Adipose tissue (tissue), 3 donors: ENCODE data around the gene ACADS. TPM values are rescaled to one million over a fixed set of nuclear protein-coding genes. Genes with fewer than 3 reads are reported as not detected.

Experiments used
- H3K27ac ChIP-seq: one replicate; pipeline ENCODE4 v1.5.1; 2013; ENCODE audit warnings: low read depth, low read length
- WGBS, 3 donors: extraction: QIAGEN DNeasy Blood & Tissue Kit; methylation state at CpG; one replicate each; pipeline ENCODE4 v1.1.7; 2013; 5-methylcytosine and 5-hydroxymethylcytosine counted together
- polyA plus RNA-seq, 3 donors: library from polyadenylated mRNA; stranded (reverse); fragments of 200-250 nt; gene quantifications; one replicate each; pipeline ENCODE4 v1.2.3, GENCODE V29; 2013
- donor health status: healthy with polysubstance abuse.
- donor health status: Bipolar disorder and iron deficiency.
- donor health status: healthy.

ACADS gene
- polyA plus RNA-seq, 3 donors = 49.1 to 194 (median 69.4) TPM

DNA sequence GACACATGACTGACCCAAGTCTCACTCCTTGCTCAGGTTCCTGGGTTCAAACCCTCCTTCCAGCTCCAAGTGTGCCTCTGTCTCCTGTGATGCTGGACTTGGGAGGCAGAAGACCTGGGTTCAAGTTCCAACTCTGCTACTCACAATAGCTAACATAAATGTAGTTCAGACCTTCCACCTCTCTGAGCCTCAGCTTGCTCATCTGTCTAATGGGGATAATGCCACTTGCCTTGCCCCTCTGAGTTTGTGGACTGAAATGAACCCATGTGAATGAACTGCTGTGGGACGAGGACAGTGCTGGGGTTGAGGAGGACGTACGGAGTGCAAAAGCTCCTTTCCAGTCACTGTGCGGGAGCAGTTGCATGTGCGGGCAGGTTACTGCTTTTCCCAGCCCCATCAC is 40.9 kb downstream of the ACADS start:
- 77 to 92% (median 87%) methylated on average over 5 of the region's 5 CpGs for WGBS, 3 donors
- H3K27ac ChIP-seq = no peak overlapping the region

DNA sequence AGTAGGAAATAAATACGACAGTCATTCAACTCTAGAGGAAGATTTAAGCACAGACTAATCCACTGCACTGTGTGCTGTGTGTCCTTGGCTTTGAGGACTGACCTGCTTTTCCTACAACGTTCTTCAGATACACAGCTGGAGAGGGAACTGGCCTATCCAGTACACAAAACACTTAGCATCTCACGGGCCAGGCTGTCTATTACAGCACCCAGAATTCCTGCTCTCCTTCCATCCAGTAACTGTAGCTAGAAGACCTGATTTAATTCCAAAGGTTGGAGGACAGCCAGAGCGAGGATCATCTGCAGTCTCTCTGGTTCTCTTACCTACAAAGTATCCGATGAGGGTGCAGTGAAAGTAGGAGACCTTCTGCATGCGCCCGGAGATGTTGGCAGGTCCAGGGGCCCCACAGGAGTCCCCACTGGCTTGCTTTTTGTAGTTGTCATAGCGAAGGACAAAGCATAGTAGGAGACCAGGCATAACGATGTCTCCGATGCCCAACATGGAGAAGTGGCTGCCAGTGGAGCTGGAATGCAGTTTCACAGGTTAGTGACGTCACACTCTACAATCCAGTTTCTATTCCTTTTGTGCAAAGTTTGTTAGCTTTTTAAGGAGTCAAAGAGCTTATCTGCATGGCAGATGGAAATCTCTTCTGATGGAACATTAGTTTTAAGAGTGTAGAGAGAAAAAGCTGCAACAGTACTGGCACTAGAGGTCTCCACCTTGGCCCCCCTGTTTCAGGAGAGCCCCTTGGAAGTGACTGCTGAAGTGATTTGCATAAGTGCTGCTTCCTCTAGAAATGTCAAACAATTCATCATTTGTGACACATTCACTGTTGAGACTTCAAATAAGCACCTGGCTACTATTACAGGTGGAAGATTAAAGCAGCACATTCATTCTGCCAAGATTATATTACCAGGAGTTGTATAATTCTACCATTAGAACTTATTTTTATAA is 41.7 kb downstream of the ACADS start:
- H3K27ac ChIP-seq = no peak overlapping the region
- WGBS, 3 donors = 83 to 91% (median 85%) methylated on average over 11 of the region's 11 CpGs

DNA sequence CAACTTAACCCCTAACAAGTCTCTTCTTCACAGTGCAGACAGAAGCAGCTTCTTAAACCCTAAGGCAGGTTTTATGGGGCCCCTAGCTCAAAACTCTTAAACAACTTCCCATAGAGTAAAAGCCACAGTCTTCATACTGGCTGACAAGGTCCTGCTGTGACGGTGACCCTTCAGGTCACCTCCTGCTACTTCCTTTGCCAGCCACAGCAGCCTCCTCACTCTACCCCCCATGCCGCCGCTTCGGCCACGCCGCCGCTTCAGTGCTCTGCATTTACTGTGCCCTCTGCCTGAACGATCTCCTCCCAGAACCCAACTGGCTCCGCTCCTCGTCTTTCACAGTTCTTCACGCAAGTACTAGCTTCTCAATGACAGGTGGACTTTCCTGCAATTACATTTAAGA is 45.5 kb downstream of the ACADS start:
- 86 to 91% (median 86%) methylated on average over 11 of the region's 11 CpGs for WGBS, 3 donors
- no peak overlapping the region for H3K27ac ChIP-seq

DNA sequence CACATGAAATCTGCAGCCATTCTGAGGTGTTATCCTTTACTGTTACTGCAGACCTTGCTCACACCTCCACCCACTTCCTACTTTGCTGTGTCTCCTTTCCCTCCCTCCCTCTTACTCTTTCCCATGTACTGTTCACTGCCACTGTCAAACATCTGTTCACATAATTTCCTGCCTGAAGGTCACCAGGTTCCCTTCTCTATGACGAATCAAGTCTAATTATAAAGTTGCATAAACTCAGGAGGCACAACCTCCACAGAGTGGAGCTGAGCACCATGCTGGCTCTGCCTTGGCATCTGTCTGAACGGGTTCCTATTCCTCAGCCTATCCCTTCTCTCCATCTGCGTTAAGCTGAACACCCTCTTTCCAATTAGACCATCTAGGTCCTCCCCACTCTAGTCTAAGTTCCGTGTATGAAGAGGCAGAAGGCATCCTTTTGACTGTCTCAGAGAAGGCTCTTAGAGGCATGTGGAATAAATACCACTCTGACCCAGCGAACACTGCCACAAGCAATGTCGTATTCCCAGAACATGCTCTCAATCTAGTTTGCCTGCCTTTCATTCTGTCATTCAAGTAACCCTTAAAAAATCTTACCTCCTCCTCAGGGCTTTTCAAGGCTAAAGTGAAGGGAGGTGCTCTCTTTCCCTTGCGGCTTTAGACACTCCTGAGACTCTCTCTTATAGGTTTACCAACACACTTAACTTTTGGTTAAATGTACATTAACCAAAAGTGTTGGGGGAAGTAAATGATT is 48.7 kb downstream of the ACADS start:
- H3K27ac ChIP-seq = no peak overlapping the region
- WGBS, 3 donors = 72 to 79% (median 76%) methylated on average over 7 of the region's 7 CpGs

DNA sequence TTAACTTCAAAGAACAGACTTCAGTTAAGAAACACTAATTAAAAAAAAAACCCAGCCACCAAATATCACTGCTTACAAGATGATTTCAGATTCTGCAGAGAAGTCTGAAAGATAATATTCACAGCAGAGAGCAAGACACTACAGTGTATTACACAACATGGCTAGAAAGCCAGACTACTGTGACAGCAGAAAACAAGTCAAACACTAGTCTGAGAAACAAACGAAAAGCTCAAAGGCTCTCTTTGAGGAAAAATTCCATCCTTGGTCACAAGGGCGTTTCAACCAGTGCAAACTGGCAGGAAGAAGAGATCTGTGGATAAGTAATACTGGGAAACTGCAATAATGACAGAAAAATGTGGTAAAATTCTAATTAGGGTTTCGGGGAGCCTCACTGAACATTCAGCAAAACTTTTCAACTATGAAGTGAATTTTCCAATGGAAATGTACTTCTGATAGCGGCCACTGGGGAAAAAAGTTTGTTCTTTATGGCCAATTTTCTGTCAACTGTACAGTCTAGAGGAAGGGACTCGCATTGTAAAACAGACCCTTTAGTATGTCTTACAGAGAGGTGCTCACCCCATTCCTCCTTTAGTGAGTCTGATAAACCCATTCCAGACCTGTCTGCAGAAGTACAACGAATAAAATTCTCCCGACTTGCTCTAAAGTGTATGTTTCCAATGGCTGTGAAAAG is 50.4 kb downstream of the ACADS start:
- 79 to 90% (median 84%) methylated on average over 7 of the region's 7 CpGs for WGBS, 3 donors
- no peak overlapping the region for H3K27ac ChIP-seq

DNA sequence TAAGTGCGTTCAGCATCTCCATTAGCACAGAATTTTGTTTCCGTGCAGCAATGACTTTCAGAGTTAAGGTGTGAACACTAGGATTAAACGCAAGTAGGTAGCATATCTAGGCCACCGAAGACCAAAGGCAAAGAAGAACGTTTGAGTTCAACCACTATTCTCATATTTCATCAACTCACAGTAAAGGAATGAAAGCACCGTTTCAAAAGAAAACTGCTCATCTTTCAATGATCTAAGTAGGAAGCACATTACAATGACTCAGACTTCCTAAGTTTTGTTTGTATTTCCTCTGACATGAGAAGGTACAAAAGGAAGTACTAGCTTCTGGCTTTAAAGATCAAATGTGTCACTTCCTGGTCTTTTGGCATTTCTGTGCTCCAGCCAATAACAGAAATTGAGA is 57.6 kb downstream of the ACADS start:
- WGBS, 3 donors = 55 to 82% (median 61%) methylated on average over 6 of the region's 6 CpGs
- no peak overlapping the region for H3K27ac ChIP-seq

DNA sequence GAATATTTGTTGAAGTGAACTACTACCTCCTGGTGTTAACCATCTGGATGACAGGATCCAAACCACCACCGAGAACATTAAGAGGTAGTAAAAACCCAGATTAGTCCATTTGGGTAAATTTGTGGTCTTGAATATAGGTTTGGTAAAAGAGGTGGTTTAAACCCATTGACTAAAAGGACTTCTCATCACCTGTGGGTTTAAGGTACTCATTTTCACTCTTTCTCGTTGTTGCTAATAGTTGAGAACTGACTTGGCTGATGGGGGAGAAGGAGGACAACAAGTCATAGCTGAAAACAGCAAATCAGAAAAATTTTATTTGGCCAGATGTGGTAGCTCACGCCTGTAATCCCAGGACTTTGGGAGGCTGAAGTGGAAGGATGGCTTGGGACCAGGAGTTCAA is 59.2 kb downstream of the ACADS start:
- 93 to 95% (median 94%) methylated on average over 3 of the region's 3 CpGs for WGBS, 3 donors

DNA sequence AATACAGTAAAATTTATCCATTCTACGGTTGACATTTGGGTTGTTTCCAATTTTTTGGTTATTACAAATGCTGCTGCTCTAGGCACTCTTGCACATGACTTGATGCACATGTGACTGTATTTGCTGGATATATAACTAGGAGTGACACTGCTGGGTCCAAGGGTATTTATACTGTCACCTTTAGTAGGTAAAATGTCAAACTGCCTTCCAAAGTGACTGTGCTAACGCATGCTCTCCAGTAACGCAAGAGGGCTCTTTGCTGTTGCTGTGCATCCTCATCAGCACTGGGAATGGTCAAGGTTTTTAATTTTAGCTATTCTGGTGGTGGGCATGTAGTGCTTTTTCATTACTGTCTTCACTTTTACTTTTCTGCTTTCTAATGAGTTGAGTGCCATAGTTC is 62.3 kb downstream of the ACADS start:
- 92 to 95% (median 95%) methylated on average over 3 of the region's 3 CpGs for WGBS, 3 donors
- H3K27ac ChIP-seq = no peak overlapping the region

More for the DNA sequence above, 59.2 kb downstream of the ACADS start:
- no peak overlapping the region for H3K27ac ChIP-seq

Other genes starting within 250 kb of the ACADS start
- gene DYNLL1, start 229.7 kb upstream of the ACADS start, polyA plus RNA-seq = 100 to 1,000 TPM; 137 to 522 (median 243) TPM
- gene COQ5, start 196.7 kb upstream of the ACADS start, polyA plus RNA-seq = 10 to 100 TPM; 17.8 to 38.9 (median 28.2) TPM
- 100 to 1,000 TPM in 2 of 3 donors, 10 to 100 TPM in 1; 54.4 to 141 (median 103) TPM for gene RNF10, start 191.5 kb upstream of the ACADS start, polyA plus RNA-seq
- 10 to 100 TPM; 25.4 to 55.2 (median 50.0) TPM for gene POP5, start 144.4 kb upstream of the ACADS start, polyA plus RNA-seq
- gene CABP1, start 85.2 kb upstream of the ACADS start, polyA plus RNA-seq = 10 to 100 TPM in 1 of 3 donors, 1 to 10 TPM in 1, under 1 TPM in 1; 0.45 to 14.5 (median 6.2) TPM
- 10 to 100 TPM; 44.0 to 54.8 (median 45.1) TPM for gene MLEC, start 38.7 kb upstream of the ACADS start, polyA plus RNA-seq
- gene UNC119B, start 15.4 kb upstream of the ACADS start, polyA plus RNA-seq = 10 to 100 TPM; 14.9 to 18.9 (median 15.2) TPM
- gene SPPL3, start 178.5 kb downstream of the ACADS start, polyA plus RNA-seq = 10 to 100 TPM in 2 of 3 donors, 1 to 10 TPM in 1; 9.3 to 20.7 (median 12.9) TPM